GM12878 (cell line): ENCODE data around the gene ASTN1.

ENCODE experiments used
- EP300 ChIP-seq, 2 experiments: fragments of 150-350 bp in 1 of 2; IDR thresholded peaks; 2 replicates each; pipeline ENCODE4 v1.6.1; 2011 to 2012; ENCODE audit warnings: low read depth in 2 of 2, low read length in 2 of 2, borderline replicate concordance in 1 of 2, improper control_type of control experiment in 1 of 2, inconsistent platforms in 1 of 2; ENCODE audit not compliant: control insufficient read depth in 1 of 2
- MTA2 ChIP-seq: fragments of 450-650 bp; IDR thresholded peaks from 2 replicates; pipeline ENCODE4 v1.6.1; 2016; ENCODE audit warnings: low read depth, mild to moderate bottlenecking, moderate library complexity
- POLR2A ChIP-seq: IDR thresholded peaks from 2 replicates; pipeline ENCODE4 v1.6.1; 2011; ENCODE audit warnings: low read depth, mild to moderate bottlenecking, low read length
- TAF1 ChIP-seq: IDR thresholded peaks from 2 replicates; pipeline ENCODE4 v1.6.1; 2011; ENCODE audit warnings: mild to moderate bottlenecking, low read depth, low read length, borderline replicate concordance
- TF ChIP-seq, protein P1 (sequence below), 3 experiments: IDR thresholded peaks in 2 of 3; conservative IDR thresholded peaks in 1 of 3; 2 replicates each; pipeline ENCODE4 v1.5.1; 2011; ENCODE audit warnings: low read depth in 3 of 3, low read length in 3 of 3, mild to moderate bottlenecking in 3 of 3, control low read depth in 2 of 3, moderate library complexity in 2 of 3, inconsistent platforms in 1 of 3, mixed read lengths in 1 of 3; ENCODE audit not compliant: control insufficient read depth in 2 of 3, insufficient read depth in 1 of 3; ENCODE audit errors: extremely low read depth in 1 of 3
- TF ChIP-seq, protein P2 (sequence below): IDR thresholded peaks from 2 replicates; pipeline ENCODE4 v1.6.1; 2012; ENCODE audit warnings: low read depth, low read length, improper control_type of control experiment

DNA sequence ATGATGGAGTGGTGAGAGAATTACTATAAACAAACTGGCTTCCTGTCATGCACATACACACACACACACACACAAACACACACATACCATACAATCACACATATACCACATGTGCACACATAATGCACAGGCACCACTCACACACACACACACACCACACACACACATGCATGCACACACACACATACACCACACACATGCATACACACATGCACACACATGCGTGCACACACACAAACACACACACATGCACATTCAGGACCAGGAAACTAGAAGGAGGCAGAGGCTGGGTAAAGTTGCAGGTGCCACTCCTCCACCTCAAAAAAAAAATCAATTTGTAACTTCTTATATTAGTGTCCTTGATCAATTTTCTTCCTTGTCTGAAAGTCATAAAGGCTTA is 153.0 kb downstream of the ASTN1 start:
- TF ChIP-seq, protein P1, sequence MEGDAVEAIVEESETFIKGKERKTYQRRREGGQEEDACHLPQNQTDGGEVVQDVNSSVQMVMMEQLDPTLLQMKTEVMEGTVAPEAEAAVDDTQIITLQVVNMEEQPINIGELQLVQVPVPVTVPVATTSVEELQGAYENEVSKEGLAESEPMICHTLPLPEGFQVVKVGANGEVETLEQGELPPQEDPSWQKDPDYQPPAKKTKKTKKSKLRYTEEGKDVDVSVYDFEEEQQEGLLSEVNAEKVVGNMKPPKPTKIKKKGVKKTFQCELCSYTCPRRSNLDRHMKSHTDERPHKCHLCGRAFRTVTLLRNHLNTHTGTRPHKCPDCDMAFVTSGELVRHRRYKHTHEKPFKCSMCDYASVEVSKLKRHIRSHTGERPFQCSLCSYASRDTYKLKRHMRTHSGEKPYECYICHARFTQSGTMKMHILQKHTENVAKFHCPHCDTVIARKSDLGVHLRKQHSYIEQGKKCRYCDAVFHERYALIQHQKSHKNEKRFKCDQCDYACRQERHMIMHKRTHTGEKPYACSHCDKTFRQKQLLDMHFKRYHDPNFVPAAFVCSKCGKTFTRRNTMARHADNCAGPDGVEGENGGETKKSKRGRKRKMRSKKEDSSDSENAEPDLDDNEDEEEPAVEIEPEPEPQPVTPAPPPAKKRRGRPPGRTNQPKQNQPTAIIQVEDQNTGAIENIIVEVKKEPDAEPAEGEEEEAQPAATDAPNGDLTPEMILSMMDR (IDR thresholded peaks at IDR 0.05 in 2 of 3, conservative IDR thresholded peaks at IDR 0.05 in 1 of 3; ENCODE audit: control insufficient read depth in 2 of 3, extremely low read depth in 1 of 3, insufficient read depth in 1 of 3, low read depth in 3 of 3, low read length in 3 of 3) = no peak
- TF ChIP-seq TAF1 = no peak
- TF ChIP-seq MTA2 = no peak
- TF ChIP-seq, protein P2, sequence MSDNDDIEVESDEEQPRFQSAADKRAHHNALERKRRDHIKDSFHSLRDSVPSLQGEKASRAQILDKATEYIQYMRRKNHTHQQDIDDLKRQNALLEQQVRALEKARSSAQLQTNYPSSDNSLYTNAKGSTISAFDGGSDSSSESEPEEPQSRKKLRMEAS = no peak
- TF ChIP-seq EP300 (IDR thresholded peaks at IDR 0.05; ENCODE audit: borderline replicate concordance in 1 of 2, control insufficient read depth in 1 of 2, low read depth in 2 of 2, low read length in 2 of 2) = no peak
- TF ChIP-seq POLR2A = no peak
